GM21367 (cell line): ENCODE measurements around the gene SPECC1L.

Source experiments
- ATAC-seq: cut with Tn5 transposase; IDR thresholded peaks from one replicate; pipeline ENCODE4 v1.9.1; 2021; ENCODE audit not compliant: unreplicated experiment

The SPECC1L gene

DNA sequence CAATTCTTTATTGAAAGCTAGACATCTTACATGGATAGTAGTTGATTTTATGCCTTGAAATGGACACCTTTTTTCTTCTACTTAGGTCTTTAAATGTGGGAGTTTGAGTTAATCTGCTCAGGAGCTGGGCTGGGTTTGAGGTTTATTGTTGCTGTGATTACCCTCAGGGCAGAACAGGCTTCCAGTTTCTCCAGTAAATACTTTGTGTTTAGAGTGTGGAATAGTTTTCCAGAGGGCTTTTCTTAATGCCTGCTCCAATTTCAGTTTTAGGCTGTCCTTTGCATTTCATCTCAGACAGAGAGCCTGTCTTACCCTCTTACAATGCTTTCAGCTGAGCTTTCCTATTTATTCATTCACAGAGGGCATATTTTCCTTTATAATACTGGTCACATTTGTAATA lies 86.9 kb downstream of the SPECC1L start:
- no peak for ATAC-seq

DNA sequence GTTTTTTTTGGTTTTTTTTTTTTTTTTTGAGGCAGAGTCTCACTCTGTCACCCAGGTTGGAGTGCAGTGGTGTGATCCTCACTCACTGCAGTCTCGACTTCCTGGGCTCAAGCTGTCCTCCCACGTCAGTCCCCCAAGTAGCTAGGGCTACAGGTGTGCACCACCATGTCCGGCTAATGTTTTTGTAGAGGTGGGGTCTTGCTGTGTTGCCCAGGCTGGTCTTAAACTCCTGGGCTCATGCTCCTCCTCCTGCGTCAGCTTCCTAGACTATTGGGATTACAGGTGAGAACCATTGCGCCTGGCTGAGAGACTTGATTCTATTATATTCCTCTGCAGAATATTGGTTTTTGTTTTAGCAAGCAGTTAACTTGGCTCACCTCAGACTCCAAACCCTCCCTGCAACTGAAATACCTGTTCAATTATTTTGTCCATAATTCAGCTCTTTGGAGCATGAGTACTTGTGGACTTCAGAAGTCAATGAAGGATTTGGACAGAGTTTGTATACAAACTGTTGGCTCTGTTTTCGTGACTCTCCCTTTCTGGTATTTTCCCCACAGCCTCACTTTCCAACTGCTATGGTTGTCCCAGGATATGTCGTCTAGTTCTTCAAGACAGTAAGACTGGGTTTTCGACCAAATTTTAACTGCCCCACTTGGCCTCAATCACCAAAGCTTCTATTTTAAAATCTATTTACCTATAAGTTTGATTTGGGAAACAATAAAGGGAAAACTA lies 87.6 kb downstream of the SPECC1L start:
- ATAC-seq, result no peak

DNA sequence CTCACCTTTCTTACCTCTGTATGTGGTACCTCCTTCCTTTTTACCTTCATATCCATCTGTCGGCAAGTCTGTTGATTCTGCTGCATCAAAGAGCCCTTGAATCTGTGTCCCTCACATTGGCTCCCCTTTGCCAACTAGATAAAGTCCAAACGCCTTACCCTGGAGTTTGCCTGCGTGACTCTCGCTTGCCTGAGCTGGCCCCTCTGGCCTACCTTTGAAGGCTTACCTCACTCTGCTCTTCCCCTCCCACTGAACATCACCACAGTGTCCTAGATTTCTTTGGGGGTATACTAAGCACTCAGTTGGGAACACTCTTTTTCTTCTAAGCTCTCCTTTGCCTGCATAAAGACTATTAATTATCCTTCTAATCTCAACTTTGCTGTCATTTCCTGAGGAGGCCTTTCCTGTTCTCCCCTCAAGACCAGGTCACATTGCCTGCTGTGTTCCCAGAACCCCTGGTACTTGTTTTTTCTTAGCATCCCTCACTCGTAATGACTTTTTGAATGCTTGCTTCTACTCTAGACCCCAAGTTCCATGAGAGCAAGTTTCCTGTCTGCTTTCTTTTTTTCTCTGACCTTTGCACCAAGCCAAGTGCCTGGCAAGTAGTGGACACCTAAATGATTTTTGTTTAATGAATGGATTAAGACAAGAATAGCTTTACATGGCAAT lies 89.0 kb downstream of the SPECC1L start:
- no peak for ATAC-seq

DNA sequence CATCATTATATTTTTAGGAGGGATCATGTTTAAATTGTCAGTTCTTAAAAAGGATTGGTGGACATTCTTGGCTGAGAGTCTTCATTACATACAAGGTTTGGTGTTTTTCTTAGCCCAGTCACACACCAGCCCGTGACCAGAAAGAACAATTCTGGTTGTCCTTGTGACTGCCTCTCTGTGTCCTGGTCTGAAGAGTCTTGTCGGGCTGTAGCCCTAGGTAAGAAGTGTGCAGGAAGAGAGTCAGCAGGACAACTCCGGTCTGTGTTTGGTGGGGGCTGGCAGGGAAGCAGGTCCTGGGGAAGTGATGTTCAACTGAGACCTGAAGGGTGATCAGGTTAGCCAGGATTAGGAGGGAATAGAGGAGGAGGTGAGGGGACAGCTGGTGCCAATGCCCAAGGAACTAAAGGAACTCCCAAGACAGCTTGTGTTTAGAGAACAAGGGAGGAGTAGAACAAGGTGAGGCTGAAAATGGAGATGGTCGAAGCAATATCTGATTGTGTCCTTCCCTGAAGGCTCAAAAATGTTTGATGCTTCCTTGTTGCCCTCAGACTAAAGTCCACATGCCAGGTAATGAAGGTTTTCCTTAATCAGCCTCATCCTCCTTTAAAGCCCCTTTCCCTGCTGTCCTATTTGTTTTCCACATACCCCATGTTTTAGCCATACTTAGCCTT lies 91.5 kb downstream of the SPECC1L start:
- no peak for ATAC-seq

DNA sequence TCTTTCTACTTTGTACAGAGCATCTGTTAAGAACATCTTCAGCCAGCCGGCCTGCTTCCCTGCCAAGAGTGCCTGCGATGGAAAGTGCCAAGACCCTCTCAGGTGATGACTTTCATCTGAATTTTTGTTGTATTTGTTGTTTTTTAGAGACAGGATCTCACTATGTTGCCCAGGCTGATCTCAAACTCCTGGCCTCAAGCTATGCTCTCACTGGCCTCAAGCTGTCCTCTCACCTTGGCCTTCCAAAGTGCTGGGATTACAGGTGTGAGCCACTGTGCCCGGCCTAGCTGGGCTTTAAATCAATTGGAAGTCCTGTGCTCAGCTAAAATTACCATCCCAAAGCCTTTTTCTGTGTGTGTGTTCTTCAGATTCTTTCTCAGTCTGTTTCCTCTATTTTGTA lies 92.6 kb downstream of the SPECC1L start:
- no peak for ATAC-seq

DNA sequence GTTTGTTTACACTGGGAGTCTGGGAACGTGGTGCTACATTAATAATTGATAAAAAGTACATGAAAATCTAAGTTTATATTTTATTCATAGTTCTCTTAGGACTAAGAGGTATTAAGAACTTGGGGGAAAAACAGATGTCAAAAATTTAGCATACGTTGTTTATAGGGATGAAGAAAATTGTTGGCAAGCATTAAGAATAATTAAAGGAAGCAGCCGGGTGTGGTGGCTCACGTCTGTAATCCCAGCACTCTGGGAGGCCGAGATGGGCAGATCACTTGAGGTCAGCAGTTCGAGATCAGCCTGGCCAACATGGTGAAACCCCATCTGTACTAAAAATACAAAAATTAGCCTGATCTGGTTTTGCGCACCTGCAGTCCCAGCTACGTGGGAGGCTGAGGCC lies 96.1 kb downstream of the SPECC1L start:
- ATAC-seq, result no peak

DNA sequence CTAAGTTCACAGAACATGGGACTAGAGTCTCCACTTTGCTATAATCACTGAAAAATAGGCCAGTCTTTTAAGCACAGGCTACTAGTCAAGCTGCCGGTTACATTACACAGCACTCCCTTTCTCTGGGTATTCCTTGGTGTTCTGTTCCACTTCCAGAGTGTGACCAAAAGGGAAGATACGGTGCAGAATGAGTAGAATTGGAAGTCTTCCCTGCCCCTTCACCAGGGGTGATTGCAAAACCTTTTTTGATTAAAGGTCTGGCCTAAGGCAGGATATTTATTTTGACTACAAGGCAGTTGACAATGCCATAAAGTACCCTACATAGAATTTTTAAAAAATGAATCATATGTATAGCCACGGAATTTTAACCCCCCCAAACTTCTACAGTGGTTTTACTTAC lies 97.2 kb downstream of the SPECC1L start:
- ATAC-seq, result no peak

DNA sequence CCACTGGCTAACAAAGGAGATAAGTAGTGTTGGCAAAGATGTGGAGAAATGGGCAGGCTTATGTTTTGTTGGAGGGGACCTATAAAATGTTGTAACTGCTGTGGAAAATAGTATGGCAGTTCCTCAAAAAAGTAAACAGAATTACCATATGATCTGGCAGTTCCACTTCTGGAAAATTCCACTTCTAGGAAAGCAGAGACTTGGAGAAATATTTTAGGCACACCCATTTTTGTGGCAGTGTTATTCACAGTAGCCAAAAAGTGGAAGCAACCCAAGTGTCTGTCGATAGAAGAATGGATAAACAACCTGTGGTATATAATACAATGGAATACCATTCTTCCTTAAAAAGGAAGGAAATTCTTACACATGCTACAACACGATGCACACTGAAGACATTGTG lies 99.8 kb downstream of the SPECC1L start:
- ATAC-seq, result no peak

DNA sequence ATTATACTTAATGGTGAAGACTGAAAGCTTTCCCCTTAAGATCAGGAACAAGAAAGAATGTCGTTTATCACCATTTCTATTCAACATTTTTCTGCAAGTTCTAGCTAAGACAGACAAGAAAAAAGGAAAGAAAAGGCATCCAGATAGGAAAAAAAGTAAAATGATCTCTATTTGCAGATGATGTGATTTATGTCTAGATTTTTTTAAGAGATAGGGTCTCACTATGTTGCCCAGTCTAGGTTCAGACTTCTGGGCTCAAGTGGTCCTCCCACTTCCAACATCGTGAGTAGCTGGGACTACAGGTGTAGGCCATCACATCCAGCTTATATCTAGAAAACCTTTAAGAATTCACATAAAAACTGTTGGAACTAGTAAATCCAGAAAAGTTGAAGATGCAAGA lies 105.4 kb downstream of the SPECC1L start:
- no peak for ATAC-seq

DNA sequence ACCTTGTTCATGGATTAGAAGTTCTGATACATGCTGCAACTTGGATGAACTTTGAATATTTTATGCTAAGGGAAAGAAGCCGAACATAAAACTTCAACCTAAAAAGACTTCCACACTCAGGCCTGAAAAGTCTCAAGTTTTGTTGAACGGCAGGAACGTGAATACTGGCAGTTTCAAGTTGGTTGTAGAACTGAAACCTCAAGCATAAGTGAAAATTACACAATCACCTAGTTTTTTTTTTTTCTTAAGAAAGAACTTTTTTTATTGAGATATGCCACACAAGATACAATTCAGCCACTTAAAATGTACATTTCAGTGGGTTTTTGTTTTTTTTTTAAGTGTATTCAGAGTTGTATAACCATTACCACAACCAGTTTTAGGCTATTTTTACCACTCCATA lies 106.0 kb downstream of the SPECC1L start:
- ATAC-seq, result no peak

DNA sequence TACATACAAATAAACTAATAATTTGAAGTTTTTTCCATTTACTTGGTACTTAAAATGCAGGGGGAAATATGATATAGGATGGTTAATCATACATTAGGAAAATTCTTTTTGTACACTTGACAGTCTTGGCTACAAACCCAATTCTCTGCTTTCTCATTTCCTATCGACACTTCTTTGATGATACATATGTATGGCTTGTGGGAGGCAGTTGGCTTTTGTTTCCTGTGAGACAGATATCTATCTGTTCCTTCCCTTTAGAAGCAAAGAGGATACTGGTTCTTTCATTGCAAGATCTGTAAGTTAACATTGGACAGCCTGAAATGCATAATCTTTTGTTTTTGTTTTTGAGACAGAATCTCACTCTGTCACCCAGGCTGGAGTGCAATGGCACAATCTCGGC lies 108.9 kb downstream of the SPECC1L start:
- no peak for ATAC-seq

DNA sequence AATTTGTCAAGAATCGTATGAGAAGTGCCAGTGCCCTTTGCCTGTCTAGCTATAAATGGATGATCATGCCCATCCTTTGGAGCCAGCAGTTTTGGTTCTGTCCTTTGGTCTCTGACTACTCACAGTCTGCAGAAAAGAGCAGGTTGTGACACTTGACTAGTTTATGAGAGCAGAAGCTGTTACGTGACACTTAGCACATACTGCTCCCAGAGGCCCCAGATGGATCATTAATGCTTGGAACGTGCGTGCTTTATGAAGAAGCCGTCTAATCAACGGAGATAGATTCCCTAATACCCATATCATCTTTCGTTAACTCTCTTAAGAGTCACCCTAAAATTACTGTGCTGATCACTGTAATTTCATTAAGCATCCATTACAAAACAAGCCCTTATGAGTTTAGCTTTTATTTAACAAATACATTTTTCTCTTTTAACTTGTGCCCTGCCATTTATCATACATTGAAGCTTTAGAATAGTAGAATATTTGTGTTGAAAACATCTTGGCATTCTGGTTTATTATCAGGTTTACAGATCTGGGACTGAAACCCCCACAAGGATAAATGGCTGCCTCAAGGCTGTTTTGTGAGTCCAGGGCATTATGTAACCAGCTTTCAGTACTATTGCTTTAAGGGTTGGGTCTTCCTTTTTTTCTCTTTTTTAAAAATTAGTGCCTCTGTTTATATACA lies 109.7 kb downstream of the SPECC1L start:
- no peak for ATAC-seq

DNA sequence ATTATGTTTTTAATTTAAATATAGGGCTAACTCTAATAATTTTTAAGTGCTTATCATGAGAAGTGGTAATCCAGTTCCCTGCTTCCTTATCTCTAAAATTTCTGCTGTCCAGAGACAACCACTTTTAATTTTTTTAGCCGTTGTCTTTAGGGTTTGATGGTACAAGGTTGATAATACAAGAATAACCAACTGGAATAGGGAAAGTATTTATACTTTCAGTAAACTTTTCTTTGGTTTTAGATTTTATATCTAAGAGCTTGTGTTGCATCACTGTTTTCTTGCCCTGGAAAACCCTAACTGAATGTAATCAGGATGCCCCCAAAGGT lies 110.2 kb downstream of the SPECC1L start:
- no peak for ATAC-seq

DNA sequence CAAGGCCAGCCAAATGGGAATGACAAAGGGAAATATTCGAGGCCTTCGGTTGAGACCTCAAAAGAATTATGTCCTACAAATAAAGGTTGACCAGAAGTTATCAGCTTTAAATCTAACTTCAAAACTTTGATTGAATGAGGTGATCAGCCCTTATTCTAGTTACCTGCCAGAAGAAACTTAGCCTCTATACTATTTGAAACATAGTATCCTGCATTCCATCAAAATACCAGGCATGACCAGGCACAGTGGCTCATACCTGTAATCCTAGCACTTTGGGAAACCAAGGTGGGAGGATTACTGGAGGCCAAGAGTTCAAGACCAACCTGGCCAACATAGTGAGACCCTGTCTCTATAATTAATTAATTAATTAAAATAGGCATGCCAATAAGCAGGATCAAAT lies 112.4 kb downstream of the SPECC1L start:
- no peak for ATAC-seq

DNA sequence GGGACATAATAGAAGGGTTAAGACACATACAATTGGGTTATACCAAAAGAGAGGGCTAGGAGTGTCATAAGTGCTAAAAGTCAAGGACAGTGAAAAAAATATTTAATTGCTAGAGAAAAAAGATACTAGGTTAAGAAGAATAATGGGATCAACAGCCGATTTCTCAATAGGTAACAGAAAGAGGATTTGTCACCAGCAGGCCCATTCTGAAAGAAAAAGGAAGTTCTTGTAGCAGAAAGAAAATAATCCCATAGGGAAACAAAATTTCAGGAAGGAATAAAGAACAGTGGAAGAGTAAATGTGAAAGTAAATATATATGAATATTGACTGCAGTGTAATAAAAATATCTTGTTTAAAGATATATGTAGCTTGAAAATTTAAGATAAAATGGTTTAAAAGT lies 113.5 kb downstream of the SPECC1L start:
- ATAC-seq, result no peak

DNA sequence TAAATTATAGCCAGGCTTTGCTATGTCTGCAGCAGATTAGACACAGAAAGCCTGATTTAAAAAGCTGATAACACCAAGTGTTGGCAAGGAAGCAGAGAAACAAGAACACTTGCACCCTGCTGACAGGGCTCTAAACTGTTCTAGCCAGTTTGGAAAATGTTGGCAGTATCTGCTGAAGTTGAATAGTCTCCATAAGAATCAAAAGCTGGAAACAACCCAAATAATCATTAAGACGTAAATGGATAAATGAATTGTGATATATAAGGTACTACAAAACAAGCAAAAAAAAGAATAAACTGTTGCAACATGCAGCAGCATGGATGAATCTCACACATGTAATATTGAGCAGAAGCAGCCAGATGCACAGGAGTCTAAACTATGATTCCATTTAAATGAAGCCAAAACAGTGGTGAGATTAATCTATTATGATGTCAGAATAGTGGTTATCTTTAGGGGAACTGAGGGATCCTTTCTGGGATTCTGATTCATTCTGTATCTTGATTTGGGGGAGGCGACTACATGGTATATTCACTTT lies 116.4 kb downstream of the SPECC1L start:
- no peak for ATAC-seq

DNA sequence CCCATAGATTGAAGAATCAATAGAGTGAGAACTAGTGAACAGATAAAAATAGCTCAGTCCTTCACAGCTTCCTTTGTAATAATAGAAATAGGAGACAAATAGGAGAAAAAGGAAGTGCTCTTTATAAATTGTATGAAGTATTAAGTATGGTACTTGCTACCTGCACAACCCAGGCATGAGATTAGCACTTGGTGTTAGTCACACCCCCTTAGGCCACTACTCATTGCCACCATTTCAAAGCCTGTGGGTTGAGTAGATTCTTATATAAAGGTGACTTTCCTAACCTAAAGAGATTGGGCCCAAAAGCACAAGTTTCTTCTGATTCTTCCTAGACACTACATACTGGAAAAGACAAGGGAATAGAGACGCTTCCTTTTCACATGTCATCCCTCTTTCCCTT lies 119.0 kb downstream of the SPECC1L start:
- no peak for ATAC-seq

DNA sequence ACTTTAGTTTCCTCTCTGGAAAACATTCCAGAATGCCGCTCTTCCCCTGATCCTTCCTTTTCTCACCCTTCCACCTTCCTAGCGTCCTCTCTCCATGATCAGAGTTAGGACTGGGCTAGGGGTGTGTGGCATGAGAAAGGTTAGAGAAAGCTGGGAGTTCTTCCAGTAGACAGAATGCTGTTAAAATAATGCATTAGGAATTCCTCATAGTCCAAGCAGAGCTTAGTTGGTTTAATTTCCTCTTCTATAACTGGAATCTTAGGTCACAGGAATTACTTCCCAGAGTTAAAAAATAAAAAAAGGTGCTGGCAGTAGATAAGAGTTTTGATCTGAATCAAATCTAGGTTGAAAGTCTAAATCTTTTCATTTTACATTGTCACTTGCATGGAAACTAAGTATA lies 119.5 kb downstream of the SPECC1L start:
- ATAC-seq, result no peak

DNA sequence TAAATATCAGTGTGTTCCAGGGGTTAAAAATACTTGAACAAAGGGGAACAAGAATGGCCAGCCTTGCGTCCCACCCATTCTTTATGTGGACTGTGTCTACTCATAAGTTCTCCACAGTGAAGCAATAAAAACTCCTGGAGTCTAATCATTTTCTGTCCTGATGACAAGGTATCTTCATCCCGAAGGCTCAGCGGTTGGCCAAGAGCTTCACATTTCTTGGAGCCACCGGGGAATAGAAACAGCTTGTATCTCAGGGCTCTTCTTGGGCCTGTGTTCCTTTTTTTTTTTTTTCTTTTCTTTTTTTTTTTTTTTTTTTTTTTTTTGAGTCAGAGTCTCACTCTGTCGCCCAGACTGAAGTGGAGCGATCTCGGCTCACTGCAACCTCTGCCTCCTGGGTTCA lies 119.9 kb downstream of the SPECC1L start:
- ATAC-seq, result no peak

DNA sequence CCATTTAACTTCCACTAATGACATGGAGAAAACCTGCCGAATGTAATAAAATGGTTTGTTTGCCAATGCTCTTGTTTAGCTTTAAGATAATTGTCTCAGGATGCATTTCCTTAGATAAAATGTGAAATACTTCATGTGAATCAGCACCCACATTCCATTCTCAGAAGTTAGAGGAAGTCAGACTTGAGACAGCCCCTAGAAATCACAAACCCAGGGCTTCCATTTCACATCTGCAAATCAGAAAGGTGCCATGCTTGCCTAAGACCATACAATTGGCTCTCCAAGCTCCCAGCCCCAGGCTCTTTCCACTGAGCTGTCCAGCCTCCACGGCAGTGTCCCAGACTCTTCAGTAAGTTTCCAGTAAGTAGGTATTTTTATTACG lies 121.2 kb downstream of the SPECC1L start:
- ATAC-seq, result no peak

DNA sequence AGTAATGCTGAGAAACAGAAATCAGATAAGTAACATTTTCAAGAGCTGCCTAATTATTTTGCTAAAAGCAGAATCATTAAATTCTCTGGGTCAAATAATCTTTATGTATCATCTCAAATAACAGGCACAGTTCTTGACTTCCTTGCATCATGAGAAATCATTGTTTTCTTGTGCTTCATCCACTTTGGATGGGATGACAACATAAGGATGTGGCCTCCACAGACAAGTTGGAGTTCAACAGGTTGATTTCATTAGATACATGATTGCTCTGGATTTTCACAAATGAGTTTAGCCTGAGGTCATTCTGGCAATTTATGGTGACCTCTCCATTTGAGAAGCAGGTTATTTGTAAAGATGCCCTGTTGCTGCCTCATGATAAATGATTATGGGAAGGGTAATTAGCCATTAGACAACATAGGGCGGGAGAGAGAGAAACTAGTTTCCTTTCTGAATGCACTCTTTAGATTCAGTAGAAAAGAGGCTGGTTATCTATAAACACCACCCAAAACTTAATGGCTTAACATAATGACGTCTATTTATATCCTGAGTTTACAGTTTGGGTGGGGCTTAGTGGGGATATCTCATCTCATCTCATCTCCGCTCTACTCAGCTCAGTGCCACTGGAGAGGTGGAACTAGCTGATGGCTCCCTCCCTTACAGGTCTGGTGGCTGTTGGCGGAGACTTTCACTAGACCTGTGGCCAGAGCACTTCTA lies 121.7 kb downstream of the SPECC1L start:
- no peak for ATAC-seq
